B cell (primary cell): ENCODE results near the gene JAG2. TPM values are rescaled to one million over a fixed set of nuclear protein-coding genes. Genes with fewer than 3 reads are reported as not detected.
A peak's percentile ranks its signal among the peaks of the same experiment; 100 is the strongest.

Experiments
- ATAC-seq: fragments of 200-7000 bp; cut with Tn5 transposase; one replicate; pipeline ENCODE4 v1.10.0; 2021; ENCODE audit warnings: low read depth, mild to moderate bottlenecking, moderate number of reproducible peaks, moderate library complexity
- CTCF ChIA-PET: fragments of 350-600 bp; sonication (Branson Sonifier 250); formaldehyde crosslinking; loops from one replicate; lab custom pipeline; 2021; ENCODE audit warnings: antibody characterized with exemption, inconsistent platforms; lab: Charles Lee
- POLR2A ChIA-PET: fragments of 350-600 bp; sonication (Branson Sonifier 250); formaldehyde crosslinking; loops from one replicate; lab custom pipeline; 2021; ENCODE audit warnings: antibody characterized with exemption; lab: Charles Lee
- DNase-seq: peaks from one replicate; pipeline ENCODE4 v3.0.0; 2013
- H2AFZ ChIP-seq: 2 replicates; pipeline ENCODE4 v1.6.1; 2012; ENCODE audit warnings: mild to moderate bottlenecking, low read depth, low read length; ENCODE audit not compliant: insufficient read depth, poor library complexity, severe bottlenecking
- H3K27ac ChIP-seq, 2 donors: 1 replicate in 1 of 2; 2 replicates in 1 of 2; pipeline ENCODE4 v1.5.1; 2012 to 2013; ENCODE audit warnings: low read length in 2 of 2, mild to moderate bottlenecking in 2 of 2, moderate library complexity in 1 of 2
- H3K27me3 ChIP-seq, 4 experiments: fragments of 200-600 bp in 1 of 4; sonication (generic) in 1 of 4; replicated peaks in 1 of 4; 1 replicate in 2 of 4; 2 replicates in 2 of 4; pipeline versions ENCODE4 v1.6.1 to v1.7.0; 2013 to 2016; ENCODE audit warnings: low read length in 3 of 4, mild to moderate bottlenecking in 2 of 4, mixed read lengths in 1 of 4, moderate library complexity in 1 of 4; ENCODE audit not compliant: insufficient read depth in 4 of 4, control insufficient read depth in 3 of 4; ENCODE audit errors: control extremely low read depth in 1 of 4
- H3K36me3 ChIP-seq, 2 experiments: replicated peaks in 1 of 2; 1 replicate in 1 of 2; 2 replicates in 1 of 2; pipeline versions ENCODE4 v1.6.1 to v1.7.1; 2013; ENCODE audit warnings: low read length in 1 of 2; ENCODE audit not compliant: insufficient read depth in 2 of 2, control insufficient read depth in 1 of 2; ENCODE audit errors: control extremely low read depth in 1 of 2, extremely low read depth in 1 of 2
- H3K4me1 ChIP-seq, 2 donors: fragments of 200-600 bp in 1 of 2; sonication (generic) in 1 of 2; 1 replicate in 1 of 2; 2 replicates in 1 of 2; pipeline versions ENCODE4 v1.5.1 to v1.6.1; 2013 to 2017; ENCODE audit warnings: low read length in 2 of 2; ENCODE audit not compliant: control insufficient read depth in 2 of 2, insufficient read depth in 2 of 2
- H3K4me2 ChIP-seq: replicated peaks from 2 replicates; pipeline ENCODE3; 2012; ENCODE audit warnings: mild to moderate bottlenecking, low read depth, low read length; ENCODE audit not compliant: poor library complexity, severe bottlenecking
- H3K4me3 ChIP-seq, 5 experiments: fragments of 200-600 bp in 1 of 5; sonication (generic) in 1 of 5; 1 replicate in 3 of 5; 2 replicates in 2 of 5; pipeline versions ENCODE4 v1.5.1 to v1.7.0; 2011 to 2016; ENCODE audit warnings: low read length in 4 of 5, mild to moderate bottlenecking in 4 of 5, low read depth in 2 of 5, control low read depth in 1 of 5, moderate library complexity in 1 of 5; ENCODE audit not compliant: insufficient read depth in 1 of 5; ENCODE audit errors: control extremely low read depth in 1 of 5, extremely low read depth in 1 of 5
- H3K79me2 ChIP-seq: fragments of 200-600 bp; sonication (generic); one replicate; pipeline ENCODE4 v1.6.0; 2016; ENCODE audit warnings: low read length; ENCODE audit not compliant: control insufficient read depth, insufficient read depth
- H3K9ac ChIP-seq: fragments of 200-600 bp; sonication (generic); 2 replicates; pipeline ENCODE4 v1.6.1; 2017; ENCODE audit warnings: mild to moderate bottlenecking, low read length, moderate library complexity
- H3K9me3 ChIP-seq, 3 donors: one replicate each; pipeline versions ENCODE4 v1.6.1 to v1.7.1; 2013; ENCODE audit warnings: low read length in 2 of 3; ENCODE audit not compliant: control insufficient read depth in 2 of 3, insufficient read depth in 1 of 3; ENCODE audit errors: control extremely low read depth in 1 of 3
- H4K20me1 ChIP-seq: 2 replicates; pipeline ENCODE4 v1.6.0; 2012; ENCODE audit warnings: mild to moderate bottlenecking, low read length; ENCODE audit not compliant: insufficient read depth, control insufficient read depth, poor library complexity, severe bottlenecking
- H3K27ac Mint-ChIP-seq: one replicate; pipeline ENCODE4 v1.8.0; 2021; ENCODE audit warnings: mixed read lengths
- H3K27me3 Mint-ChIP-seq: one replicate; pipeline ENCODE4 v1.8.0; 2021; ENCODE audit warnings: mixed read lengths
- H3K4me1 Mint-ChIP-seq: one replicate; pipeline ENCODE4 v1.8.0; 2021; ENCODE audit warnings: mixed read lengths
- H3K4me3 Mint-ChIP-seq: one replicate; pipeline ENCODE4 v1.8.0; 2021; ENCODE audit warnings: mixed read lengths
- H3K9me3 Mint-ChIP-seq: one replicate; pipeline ENCODE4 v1.8.0; 2022; ENCODE audit warnings: mixed read lengths; ENCODE audit not compliant: insufficient read depth
- EZH2 ChIP-seq: IDR thresholded peaks from 2 replicates; pipeline ENCODE4 v1.6.1; 2012; ENCODE audit warnings: borderline replicate concordance, low read depth, mild to moderate bottlenecking, moderate library complexity, low read length; ENCODE audit not compliant: insufficient read depth, poor library complexity, severe bottlenecking
- WGBS: methylation state at CpG from one replicate; pipeline ENCODE4 v1.1.5; 2013; ENCODE audit warnings: missing lambda C conversion rate; ENCODE audit not compliant: insufficient coverage; 5-methylcytosine and 5-hydroxymethylcytosine counted together
- intact Hi-C: fragments of 100-400 bp; cut with micrococcal nuclease; formaldehyde crosslinking; loops from one replicate; pipeline ENCODE4 v1.10.0; 2022
- polyA plus RNA-seq: library from polyadenylated mRNA; depleted of rRNA; stranded (reverse); fragments of >200 nt; gene quantifications from 2 replicates; pipeline ENCODE4 v1.2.3, GENCODE V29; 2012
- total RNA-seq, 2 donors: library from RNA; stranded (reverse); fragments of 120-200 nt in 1 of 2; gene quantifications; 1 replicate in 1 of 2; 2 replicates in 1 of 2; pipeline versions ENCODE4 v1.2.3 to v1.2.4, GENCODE V29; 2013 to 2022
- TF ChIP-seq, protein P1 (sequence below): fragments of 200-600 bp; IDR thresholded peaks from one replicate; pipeline ENCODE4 v1.8.0; 2022; ENCODE audit warnings: antibody characterized with exemption, mild to moderate bottlenecking

The JAG2 gene
- total and polyA plus RNA-seq, 2 donors (not counting 1 experiment from before 2014, with no cell fraction given), result 0.27 to 0.34 TPM

DNA sequence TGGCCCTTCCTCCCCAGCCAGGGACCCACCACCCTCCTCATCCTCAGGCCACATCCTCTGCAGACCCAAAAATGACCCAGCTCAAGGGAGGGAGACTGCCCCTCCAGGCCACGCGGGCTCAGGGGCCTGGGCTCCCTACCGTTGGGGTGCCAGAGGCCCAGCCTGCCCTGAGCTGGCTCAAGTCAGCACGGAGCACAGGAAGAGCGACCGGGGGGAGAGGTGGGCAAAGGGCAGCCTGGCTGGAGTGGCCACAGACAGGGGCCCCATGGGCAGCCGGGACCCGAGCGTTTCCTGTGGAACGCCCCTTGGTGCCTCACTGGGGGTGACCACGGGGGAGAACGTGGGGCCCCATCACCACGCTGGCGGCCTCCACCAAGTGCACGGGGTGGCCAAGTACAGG, 10.7 kb downstream of the JAG2 start:
- Mint-ChIP-seq H3K27me3 (peaks cover 4% of the 10 kb centered on the region), H3K27ac (no peak overlapping the region), H3K4me3 (no peak overlapping the region), H3K9me3 (no peaks in the 10 kb centered on the region), H3K4me1 (no peaks in the 10 kb centered on the region)
- no peaks in the 10 kb centered on the region for H3K79me2 ChIP-seq
- H3K4me3 ChIP-seq, result no peak overlapping the region
- no peak overlapping the region for H3K9ac ChIP-seq
- H3K4me2 ChIP-seq, result no peak overlapping the region
- CTCF ChIA-PET, result no interaction called here
- H3K36me3 ChIP-seq, result no peaks in the 10 kb centered on the region
- POLR2A ChIA-PET, result no interaction called here
- DNase-seq (no peak), ATAC-seq (no peak)
- TF ChIP-seq, protein P1, sequence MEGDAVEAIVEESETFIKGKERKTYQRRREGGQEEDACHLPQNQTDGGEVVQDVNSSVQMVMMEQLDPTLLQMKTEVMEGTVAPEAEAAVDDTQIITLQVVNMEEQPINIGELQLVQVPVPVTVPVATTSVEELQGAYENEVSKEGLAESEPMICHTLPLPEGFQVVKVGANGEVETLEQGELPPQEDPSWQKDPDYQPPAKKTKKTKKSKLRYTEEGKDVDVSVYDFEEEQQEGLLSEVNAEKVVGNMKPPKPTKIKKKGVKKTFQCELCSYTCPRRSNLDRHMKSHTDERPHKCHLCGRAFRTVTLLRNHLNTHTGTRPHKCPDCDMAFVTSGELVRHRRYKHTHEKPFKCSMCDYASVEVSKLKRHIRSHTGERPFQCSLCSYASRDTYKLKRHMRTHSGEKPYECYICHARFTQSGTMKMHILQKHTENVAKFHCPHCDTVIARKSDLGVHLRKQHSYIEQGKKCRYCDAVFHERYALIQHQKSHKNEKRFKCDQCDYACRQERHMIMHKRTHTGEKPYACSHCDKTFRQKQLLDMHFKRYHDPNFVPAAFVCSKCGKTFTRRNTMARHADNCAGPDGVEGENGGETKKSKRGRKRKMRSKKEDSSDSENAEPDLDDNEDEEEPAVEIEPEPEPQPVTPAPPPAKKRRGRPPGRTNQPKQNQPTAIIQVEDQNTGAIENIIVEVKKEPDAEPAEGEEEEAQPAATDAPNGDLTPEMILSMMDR, result no peak
- TF ChIP-seq EZH2, result no peak
- H2AFZ ChIP-seq, result no peak overlapping the region
- 84% methylated on average over 15 of the region's 15 CpGs for WGBS
- peaks cover 0 to 7% (median 0%) of the 10 kb centered on the region in 3 donors for H3K9me3 ChIP-seq
- no peaks in the 10 kb centered on the region for H3K4me1 ChIP-seq
- H3K27ac ChIP-seq, result no peak overlapping the region
- no peaks in the 10 kb centered on the region for H4K20me1 ChIP-seq
- intact Hi-C loops, result no loop called here
- H3K27me3 ChIP-seq, result no peaks in the 10 kb centered on the region

DNA sequence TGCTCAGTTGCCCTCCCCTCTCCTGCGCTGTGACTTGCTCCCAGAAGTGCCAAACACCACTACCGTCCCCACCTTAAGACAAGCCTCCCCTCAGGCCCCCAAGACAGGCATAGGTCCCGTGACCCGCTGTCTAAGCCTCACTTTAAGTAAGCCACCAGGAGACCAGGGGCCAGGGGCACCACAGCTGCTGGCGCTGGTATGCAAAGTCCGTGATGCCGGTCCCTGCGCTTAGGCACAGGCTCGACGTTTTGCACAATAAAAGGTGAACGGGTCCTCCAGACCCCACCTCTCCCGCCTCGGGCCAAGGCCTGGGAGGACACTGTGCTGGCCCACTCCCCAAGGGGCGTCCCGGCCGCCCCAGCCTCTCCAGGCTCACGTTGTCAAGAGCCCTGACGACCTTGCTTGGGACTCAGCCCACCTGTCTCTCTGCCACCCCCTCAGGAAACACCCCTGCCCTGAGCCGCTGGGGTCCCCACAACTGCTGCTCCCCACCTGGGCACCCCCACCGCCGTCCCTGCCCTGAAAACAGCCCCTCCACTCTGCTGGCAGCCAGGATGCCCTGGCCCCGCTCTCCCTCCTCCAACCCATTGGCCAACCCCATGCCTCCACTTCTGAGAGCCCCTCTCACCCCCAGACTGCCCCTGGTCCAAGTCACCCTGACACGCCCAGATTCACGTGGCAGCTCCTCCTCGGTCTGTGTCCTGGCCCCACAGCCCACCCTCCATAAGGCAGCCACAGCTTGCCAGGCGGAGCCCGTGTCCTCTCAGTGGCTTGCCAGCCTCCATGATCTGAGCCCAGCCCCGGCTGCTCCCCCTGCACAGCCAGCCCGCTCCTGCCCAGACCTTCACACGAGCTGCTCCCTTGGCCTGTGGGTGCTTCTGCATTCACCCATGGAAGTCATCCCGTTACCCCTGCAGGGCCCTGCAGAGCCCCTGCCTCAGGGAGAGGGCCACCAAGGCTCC, 11.9 kb downstream of the JAG2 start:
- Histone ChIP-seq H3K9me3 (peaks cover 0 to 7% (median 0%) of the 10 kb centered on the region in 3 donors), H3K4me3 (no peak overlapping the region), H3K4me1 (no peaks in the 10 kb centered on the region), H2AFZ (no peak overlapping the region), H3K4me2 (no peak overlapping the region), H3K27me3 (no peaks in the 10 kb centered on the region), H3K36me3 (no peaks in the 10 kb centered on the region), H3K27ac (no peak overlapping the region), H3K79me2 (no peaks in the 10 kb centered on the region), H4K20me1 (no peaks in the 10 kb centered on the region), H3K9ac (no peak overlapping the region)
- Mint-ChIP-seq H3K9me3 (no peaks in the 10 kb centered on the region), H3K4me1 (no peaks in the 10 kb centered on the region), H3K4me3 (no peak overlapping the region), H3K27me3 (peaks cover 4% of the 10 kb centered on the region), H3K27ac (peak overlapping the region; percentile 26)
- DNase-seq (no peak), ATAC-seq (no peak)
- WGBS, result 87% methylated on average over 31 of the region's 31 CpGs
- ChIA-PET CTCF (no interaction called here), POLR2A (no interaction called here)
- no peak for TF ChIP-seq EZH2
- TF ChIP-seq, protein P1, result no peak
- intact Hi-C loops, result no loop called here
